GM23338 (cell line): ENCODE results near the gene AP1B1. TPM values are rescaled to one million over a fixed set of nuclear protein-coding genes. Genes with fewer than 3 reads are reported as not detected.

Experiments
- ATAC-seq: fragments of 200-7000 bp; cut with Tn5 transposase; 3 replicates; pipeline ENCODE4 v1.9.1; 2020
- DNase-seq: peaks from one replicate; pipeline ENCODE4 v3.0.0-alpha.2; 2015; ENCODE audit warnings: low spot score
- H2AFZ ChIP-seq: fragments of 200-600 bp; sonication (generic); 2 replicates; pipeline ENCODE4 v1.8.0; 2016; ENCODE audit warnings: antibody characterized with exemption, mild to moderate bottlenecking, moderate library complexity
- H3F3A ChIP-seq: fragments of 200-600 bp; sonication (generic); replicated peaks from 2 replicates; pipeline ENCODE4 v1.8.0; 2017; ENCODE audit warnings: antibody characterized with exemption, mixed run types, low read depth
- H3K27ac ChIP-seq: fragments of 200-600 bp; sonication (generic); 2 replicates; pipeline ENCODE4 v1.6.1; 2016; ENCODE audit warnings: low read depth
- H3K27me3 ChIP-seq: fragments of 200-600 bp; sonication (generic); 2 replicates; pipeline ENCODE4 v1.8.0; 2016; ENCODE audit warnings: mild to moderate bottlenecking, mixed run types, moderate library complexity; ENCODE audit not compliant: insufficient read depth
- H3K36me3 ChIP-seq: fragments of 200-600 bp; sonication (generic); 2 replicates; pipeline ENCODE4 v1.8.0; 2016; ENCODE audit warnings: mild to moderate bottlenecking; ENCODE audit not compliant: insufficient read depth
- H3K4me1 ChIP-seq: fragments of 200-600 bp; sonication (generic); 2 replicates; pipeline ENCODE4 v1.8.0; 2016; ENCODE audit warnings: mild to moderate bottlenecking, moderate library complexity; ENCODE audit not compliant: insufficient read depth
- H3K4me2 ChIP-seq: fragments of 200-600 bp; sonication (generic); 2 replicates; pipeline ENCODE4 v1.7.1; 2017; ENCODE audit warnings: mixed run types
- H3K4me3 ChIP-seq: fragments of 200-600 bp; sonication (generic); 2 replicates; pipeline ENCODE4 v1.6.1; 2016; ENCODE audit warnings: mixed run types
- H3K79me2 ChIP-seq: fragments of 200-600 bp; sonication (generic); replicated peaks from 2 replicates; pipeline ENCODE4 v1.8.0; 2017; ENCODE audit warnings: mild to moderate bottlenecking; ENCODE audit not compliant: insufficient read depth
- H3K9me2 ChIP-seq: fragments of 200-600 bp; sonication (generic); 2 replicates; pipeline ENCODE4 v1.8.0; 2017; ENCODE audit not compliant: insufficient read depth
- H4K20me1 ChIP-seq: fragments of 200-600 bp; sonication (generic); replicated peaks from 2 replicates; pipeline ENCODE4 v1.8.0; 2017; ENCODE audit warnings: mild to moderate bottlenecking; ENCODE audit not compliant: insufficient read depth
- H3K27ac Mint-ChIP-seq: 2 replicates; pipeline ENCODE4 v1.8.0; 2020; ENCODE audit warnings: inconsistent platforms, mild to moderate bottlenecking, moderate library complexity, mixed read lengths
- H3K27me3 Mint-ChIP-seq: 3 replicates; pipeline ENCODE4 v1.8.0; 2022; ENCODE audit warnings: low read depth, mild to moderate bottlenecking, moderate library complexity, mixed read lengths, inconsistent platforms; ENCODE audit not compliant: insufficient read depth, poor library complexity
- H3K36me3 Mint-ChIP-seq: 3 replicates; pipeline ENCODE4 v1.8.0; 2021; ENCODE audit warnings: low read depth, mild to moderate bottlenecking, inconsistent platforms, moderate library complexity, mixed read lengths
- H3K4me1 Mint-ChIP-seq: 3 replicates; pipeline ENCODE4 v1.8.0; 2020; ENCODE audit warnings: mild to moderate bottlenecking, inconsistent platforms, mixed read lengths
- H3K4me3 Mint-ChIP-seq: 3 replicates; pipeline ENCODE4 v1.8.0; 2021; ENCODE audit warnings: moderate library complexity, mild to moderate bottlenecking, inconsistent platforms, mixed read lengths
- H3K9me3 Mint-ChIP-seq: 3 replicates; pipeline ENCODE4 v1.8.0; 2020; ENCODE audit warnings: moderate library complexity, mild to moderate bottlenecking, inconsistent platforms, mixed read lengths
- CREB1 ChIP-seq: fragments of 250-450 bp; sonication (Bioruptor Pico); IDR thresholded peaks from 2 replicates; pipeline ENCODE4 v1.5.0; 2020; ENCODE audit warnings: low read depth, mild to moderate bottlenecking, moderate library complexity
- ETS1 ChIP-seq: IDR thresholded peaks from 2 replicates; pipeline ENCODE4 v1.6.1; 2016; ENCODE audit warnings: antibody characterized with exemption
- EZH2 ChIP-seq: fragments of 200-600 bp; sonication (generic); IDR thresholded peaks from one replicate; pipeline ENCODE4 v1.8.0; 2017; ENCODE audit warnings: antibody characterized with exemption, mild to moderate bottlenecking, low read depth; ENCODE audit not compliant: unreplicated experiment
- EZH2phosphoT487 ChIP-seq: fragments of 200-600 bp; sonication (generic); IDR thresholded peaks from one replicate; pipeline ENCODE4 v1.8.1; 2018; ENCODE audit warnings: antibody characterized with exemption; ENCODE audit not compliant: unreplicated experiment
- JUNB ChIP-seq: IDR thresholded peaks from one replicate; pipeline ENCODE4 v1.6.1; 2016; ENCODE audit warnings: antibody characterized with exemption; ENCODE audit not compliant: unreplicated experiment
- NANOG ChIP-seq: IDR thresholded peaks from 2 replicates; pipeline ENCODE4 v1.6.1; 2016; ENCODE audit warnings: antibody characterized with exemption, borderline replicate concordance
- POLR2AphosphoS5 ChIP-seq: IDR thresholded peaks from 2 replicates; pipeline ENCODE4 v1.6.1; 2016; ENCODE audit warnings: antibody characterized with exemption, low read depth
- STAT1 ChIP-seq: IDR thresholded peaks from one replicate; pipeline ENCODE4 v1.6.1; 2016; ENCODE audit warnings: antibody characterized with exemption; ENCODE audit not compliant: unreplicated experiment
- ZNF114 ChIP-seq: fragments of 250-450 bp; sonication (Bioruptor Pico); IDR thresholded peaks from 2 replicates; pipeline ENCODE4 v1.5.0; 2020; ENCODE audit warnings: mild to moderate bottlenecking, moderate library complexity
- ZNF331 ChIP-seq: fragments of 250-450 bp; sonication (Bioruptor Pico); IDR thresholded peaks from 2 replicates; pipeline ENCODE4 v1.5.0; 2020; ENCODE audit warnings: low read depth, mild to moderate bottlenecking, moderate library complexity
- ZNF462 ChIP-seq: fragments of 250-450 bp; sonication (Bioruptor Pico); IDR thresholded peaks from 2 replicates; pipeline ENCODE4 v1.5.0; 2020; ENCODE audit warnings: mild to moderate bottlenecking, moderate library complexity
- polyA plus RNA-seq: library from polyadenylated mRNA; unstranded; fragments of >200 nt; fragmentation: Nextera tagmentation; extraction: Ambion mirVana; gene quantifications from 2 replicates; pipeline ENCODE4 v1.2.1, GENCODE V29; 2016
- total RNA-seq: library from RNA; depleted of rRNA; stranded (reverse); fragments of >200 nt; shearing (Covaris generic); gene quantifications from 2 replicates; pipeline ENCODE4 v1.2.3, GENCODE V29; 2014
- TF ChIP-seq, protein P1 (sequence below), 2 experiments: fragments of 200-600 bp in 1 of 2; sonication (generic) in 1 of 2; conservative IDR thresholded peaks; 2 replicates each; pipeline versions ENCODE4 v1.5.1 to v1.6.1; 2016 to 2017; ENCODE audit warnings: antibody characterized with exemption in 2 of 2, low read depth in 2 of 2, mild to moderate bottlenecking in 2 of 2, moderate library complexity in 1 of 2
- TF ChIP-seq, protein P2 (sequence below): IDR thresholded peaks from one replicate; pipeline ENCODE4 v1.6.1; 2018; ENCODE audit warnings: antibody characterized with exemption; ENCODE audit not compliant: unreplicated experiment

Gene AP1B1
- total and polyA plus RNA-seq, 2 experiments from 2014 or later = 19.5 to 74.4 TPM

DNA sequence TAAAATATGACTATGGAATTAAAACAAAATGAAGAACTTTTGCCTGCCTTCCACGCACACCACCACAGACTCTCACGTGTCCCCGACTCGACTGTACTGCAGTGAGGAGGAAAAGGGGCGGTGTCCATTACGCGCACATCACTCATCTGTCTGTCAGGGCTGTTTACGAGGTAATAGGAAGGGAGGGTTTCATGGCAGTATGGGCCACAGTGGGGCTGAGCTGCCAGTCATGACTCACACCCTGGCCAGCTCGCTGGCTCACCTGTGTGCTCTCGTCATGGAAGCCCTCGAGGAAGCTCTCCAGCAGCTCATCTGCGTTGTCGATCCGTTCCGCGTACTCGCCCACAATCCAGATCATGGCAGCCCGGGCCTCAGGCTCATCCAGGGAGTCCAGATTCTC, 39.4 kb downstream of the AP1B1 start:
- H3K36me3 Mint-ChIP-seq = peaks cover 61% of the 10 kb centered on the region
- H3F3A ChIP-seq = no peaks in the 10 kb centered on the region
- no peak for DNase-seq

More for the DNA sequence above, 39.4 kb downstream of the AP1B1 start:
- peaks cover 15% of the 10 kb centered on the region for H3K36me3 ChIP-seq
- no peaks in the 10 kb centered on the region for H3K4me1 ChIP-seq
- H3K27me3 ChIP-seq = no peaks in the 10 kb centered on the region
- TF ChIP-seq ZNF331 (CRISPR knock-in tag) (no peak), STAT1 (no peak), ZNF462 (CRISPR knock-in tag) (no peak), NANOG (no peak), ZNF114 (CRISPR knock-in tag) (no peak), EZH2 (no peak), POLR2AphosphoS5 (no peak), JUNB (no peak), ETS1 (no peak), EZH2phosphoT487 (no peak), CREB1 (CRISPR knock-in tag) (no peak)
- TF ChIP-seq, protein P1, sequence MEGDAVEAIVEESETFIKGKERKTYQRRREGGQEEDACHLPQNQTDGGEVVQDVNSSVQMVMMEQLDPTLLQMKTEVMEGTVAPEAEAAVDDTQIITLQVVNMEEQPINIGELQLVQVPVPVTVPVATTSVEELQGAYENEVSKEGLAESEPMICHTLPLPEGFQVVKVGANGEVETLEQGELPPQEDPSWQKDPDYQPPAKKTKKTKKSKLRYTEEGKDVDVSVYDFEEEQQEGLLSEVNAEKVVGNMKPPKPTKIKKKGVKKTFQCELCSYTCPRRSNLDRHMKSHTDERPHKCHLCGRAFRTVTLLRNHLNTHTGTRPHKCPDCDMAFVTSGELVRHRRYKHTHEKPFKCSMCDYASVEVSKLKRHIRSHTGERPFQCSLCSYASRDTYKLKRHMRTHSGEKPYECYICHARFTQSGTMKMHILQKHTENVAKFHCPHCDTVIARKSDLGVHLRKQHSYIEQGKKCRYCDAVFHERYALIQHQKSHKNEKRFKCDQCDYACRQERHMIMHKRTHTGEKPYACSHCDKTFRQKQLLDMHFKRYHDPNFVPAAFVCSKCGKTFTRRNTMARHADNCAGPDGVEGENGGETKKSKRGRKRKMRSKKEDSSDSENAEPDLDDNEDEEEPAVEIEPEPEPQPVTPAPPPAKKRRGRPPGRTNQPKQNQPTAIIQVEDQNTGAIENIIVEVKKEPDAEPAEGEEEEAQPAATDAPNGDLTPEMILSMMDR (conservative IDR thresholded peaks at IDR 0.05; ENCODE audit: low read depth in 2 of 2) = no peak
- TF ChIP-seq, protein P2, sequence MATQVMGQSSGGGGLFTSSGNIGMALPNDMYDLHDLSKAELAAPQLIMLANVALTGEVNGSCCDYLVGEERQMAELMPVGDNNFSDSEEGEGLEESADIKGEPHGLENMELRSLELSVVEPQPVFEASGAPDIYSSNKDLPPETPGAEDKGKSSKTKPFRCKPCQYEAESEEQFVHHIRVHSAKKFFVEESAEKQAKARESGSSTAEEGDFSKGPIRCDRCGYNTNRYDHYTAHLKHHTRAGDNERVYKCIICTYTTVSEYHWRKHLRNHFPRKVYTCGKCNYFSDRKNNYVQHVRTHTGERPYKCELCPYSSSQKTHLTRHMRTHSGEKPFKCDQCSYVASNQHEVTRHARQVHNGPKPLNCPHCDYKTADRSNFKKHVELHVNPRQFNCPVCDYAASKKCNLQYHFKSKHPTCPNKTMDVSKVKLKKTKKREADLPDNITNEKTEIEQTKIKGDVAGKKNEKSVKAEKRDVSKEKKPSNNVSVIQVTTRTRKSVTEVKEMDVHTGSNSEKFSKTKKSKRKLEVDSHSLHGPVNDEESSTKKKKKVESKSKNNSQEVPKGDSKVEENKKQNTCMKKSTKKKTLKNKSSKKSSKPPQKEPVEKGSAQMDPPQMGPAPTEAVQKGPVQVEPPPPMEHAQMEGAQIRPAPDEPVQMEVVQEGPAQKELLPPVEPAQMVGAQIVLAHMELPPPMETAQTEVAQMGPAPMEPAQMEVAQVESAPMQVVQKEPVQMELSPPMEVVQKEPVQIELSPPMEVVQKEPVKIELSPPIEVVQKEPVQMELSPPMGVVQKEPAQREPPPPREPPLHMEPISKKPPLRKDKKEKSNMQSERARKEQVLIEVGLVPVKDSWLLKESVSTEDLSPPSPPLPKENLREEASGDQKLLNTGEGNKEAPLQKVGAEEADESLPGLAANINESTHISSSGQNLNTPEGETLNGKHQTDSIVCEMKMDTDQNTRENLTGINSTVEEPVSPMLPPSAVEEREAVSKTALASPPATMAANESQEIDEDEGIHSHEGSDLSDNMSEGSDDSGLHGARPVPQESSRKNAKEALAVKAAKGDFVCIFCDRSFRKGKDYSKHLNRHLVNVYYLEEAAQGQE = no peak
- H4K20me1 ChIP-seq = peaks cover 3% of the 10 kb centered on the region; the same call in 1 of the 2 replicates
- Mint-ChIP-seq H3K27ac (no peak overlapping the region), H3K9me3 (no peaks in the 10 kb centered on the region), H3K4me1 (no peaks in the 10 kb centered on the region), H3K27me3 (peaks cover 2% of the 10 kb centered on the region), H3K4me3 (no peak overlapping the region)
- no peak overlapping the region for H3K27ac ChIP-seq
- no peak overlapping the region for H3K4me3 ChIP-seq
- no peak for ATAC-seq
- no peaks in the 10 kb centered on the region for H3K9me2 ChIP-seq
- no peaks in the 10 kb centered on the region for H3K79me2 ChIP-seq
- no peak overlapping the region for H2AFZ ChIP-seq
- H3K4me2 ChIP-seq = no peak overlapping the region
